Brain pericyte (primary cell): ENCODE results near the gene UPK3B.
"Not testable (repeated sequence)": the region's sequence is repeated elsewhere in the genome, so short reads cannot be mapped to it uniquely, and the experiment has no call there.

ENCODE experiments used
- DNase-seq: peaks from one replicate; pipeline ENCODE4 v3.0.0-alpha.2; 2012; ENCODE audit warnings: low read depth, low spot score

UPK3B gene

DNA sequence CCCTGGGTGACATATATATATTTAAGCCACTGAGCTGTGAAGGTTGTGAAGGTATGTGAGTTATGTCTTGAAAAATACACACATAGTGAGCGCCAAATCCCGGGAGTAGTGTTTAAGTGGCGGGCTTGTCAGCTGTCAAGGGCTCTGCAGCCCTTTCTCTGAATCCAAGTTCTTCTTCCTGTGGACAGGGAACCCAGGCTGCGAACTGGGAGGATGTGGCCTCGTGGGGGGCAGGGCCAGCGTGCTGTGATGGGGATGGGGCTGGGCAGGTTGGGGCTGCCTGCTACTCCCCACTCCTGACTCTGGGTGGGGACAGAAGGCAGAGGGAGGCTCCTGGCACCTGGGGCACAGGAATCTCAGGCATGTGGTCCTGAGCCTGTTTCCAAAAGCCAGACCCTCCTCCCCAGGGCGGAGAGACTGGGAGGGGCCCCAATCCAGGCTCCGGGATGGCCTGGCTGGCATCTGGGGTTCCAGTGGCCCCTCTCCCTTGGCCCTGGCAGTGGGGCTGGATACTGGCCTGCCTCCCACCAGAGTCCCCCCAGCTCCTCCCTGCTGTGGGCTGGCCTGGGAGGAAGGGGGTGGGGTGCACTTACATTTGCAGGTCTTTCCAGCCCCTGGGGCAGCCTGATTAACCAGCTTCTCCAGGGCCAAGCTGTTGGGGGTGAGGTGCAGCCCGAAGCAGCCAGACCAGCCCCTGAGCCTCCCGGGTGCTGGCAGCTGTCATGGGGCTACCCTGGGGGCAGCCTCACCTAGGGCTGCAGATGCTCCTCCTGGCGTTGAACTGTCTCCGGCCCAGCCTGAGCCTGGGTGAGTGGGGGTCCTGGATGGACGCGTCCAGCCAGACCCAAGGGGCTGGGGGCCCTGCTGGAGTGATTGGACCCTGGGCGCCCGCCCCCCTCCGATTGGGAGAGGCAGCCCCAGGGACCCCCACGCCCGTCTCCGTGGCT, at the start of gene UPK3B:
UPK3B (plus strand) TSS at position 622 of the 947 bp plus-strand sequence; CDS start at position 723, 101 bp downstream.
- no peak for DNase-seq

DNA sequence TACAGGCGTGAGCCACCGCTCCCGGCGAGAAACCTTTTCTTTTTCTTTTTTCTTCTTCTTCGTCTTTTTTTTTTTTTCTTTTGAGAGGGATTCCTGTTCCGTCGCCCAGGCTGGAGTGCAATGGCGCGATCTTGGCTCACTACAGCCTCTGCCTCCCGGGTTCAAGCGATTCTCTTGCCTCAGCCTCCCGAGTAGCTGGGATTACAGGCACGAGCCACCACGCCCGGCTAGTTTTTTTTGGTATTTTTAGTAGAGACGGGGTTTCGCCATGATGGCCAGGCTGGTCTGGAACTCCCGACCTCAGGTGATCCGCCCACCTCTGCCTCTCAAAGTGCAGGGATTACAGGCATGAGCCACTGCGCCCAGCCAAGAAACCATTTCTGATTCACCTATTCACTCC, 49.6 kb upstream of the UPK3B start:
- not testable (repeated sequence) for DNase-seq

DNA sequence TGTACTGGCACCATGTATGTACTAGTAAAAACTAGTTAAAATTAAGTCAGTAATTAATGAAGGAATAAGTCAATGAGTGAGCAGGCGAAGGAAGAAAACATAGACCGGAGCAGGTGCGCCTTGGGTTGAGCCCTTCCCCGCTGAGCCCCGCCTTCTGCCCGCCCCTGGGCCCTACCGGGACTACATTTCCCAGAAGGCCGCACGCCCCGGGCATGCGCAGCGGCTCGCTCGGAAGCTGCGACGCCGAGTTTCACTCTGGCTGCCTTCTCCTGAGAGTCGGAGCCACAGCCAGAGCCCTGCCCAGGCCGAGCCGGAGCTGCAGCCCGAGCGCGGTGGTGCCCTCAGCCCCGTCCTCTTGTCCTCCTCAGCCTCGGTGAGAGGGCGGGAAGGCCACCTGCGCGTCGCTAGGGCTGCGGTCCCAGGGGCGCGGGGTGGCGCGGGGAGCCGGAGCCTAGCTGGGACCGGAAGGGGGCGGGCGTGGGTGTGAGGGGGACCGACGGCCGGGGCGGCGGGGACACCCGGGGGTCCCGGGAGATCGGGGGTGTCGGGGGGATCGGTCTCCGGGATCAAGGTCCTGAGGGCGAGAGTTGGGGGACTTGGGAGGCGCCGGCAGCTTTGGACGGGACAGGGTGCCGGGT, 48.8 kb upstream of the UPK3B start, which contains the start of gene DTX2:
DTX2 (plus strand) TSS at position 246 of the 638 bp plus-strand sequence. CDS start 18,801 bp downstream, outside the sequence.
- not testable (repeated sequence) for DNase-seq

DNA sequence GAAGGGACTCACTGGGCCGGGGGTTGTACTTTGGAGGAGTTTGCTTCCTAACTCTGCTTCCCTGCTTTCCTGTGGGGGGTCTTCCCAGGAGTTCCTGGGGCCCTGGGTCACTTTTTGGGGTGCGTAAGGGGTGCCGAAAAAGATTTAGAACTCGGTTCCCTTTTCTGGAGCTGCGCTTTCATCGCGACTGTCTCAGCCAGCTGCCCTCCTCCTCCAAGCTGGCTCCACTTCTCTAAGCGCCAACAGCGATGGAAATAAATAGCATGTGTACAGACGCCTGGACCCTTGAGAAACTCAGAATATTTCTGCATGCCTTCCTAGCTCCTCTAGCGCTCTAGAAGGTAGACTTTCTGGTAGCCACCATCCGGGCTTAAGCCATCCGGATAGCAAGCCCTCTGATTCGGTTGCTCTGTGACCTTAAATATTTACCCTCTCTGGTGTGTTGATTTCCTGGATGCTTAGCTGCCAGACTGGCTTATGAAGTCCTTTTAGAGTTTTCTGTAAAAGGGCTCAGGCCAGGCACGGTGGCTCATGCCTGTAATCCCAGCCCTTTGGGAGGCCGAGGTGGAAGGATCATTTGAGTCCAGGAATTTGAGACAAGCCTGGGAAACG, 48.0 kb upstream of the UPK3B start:
- not testable (repeated sequence) for DNase-seq

DNA sequence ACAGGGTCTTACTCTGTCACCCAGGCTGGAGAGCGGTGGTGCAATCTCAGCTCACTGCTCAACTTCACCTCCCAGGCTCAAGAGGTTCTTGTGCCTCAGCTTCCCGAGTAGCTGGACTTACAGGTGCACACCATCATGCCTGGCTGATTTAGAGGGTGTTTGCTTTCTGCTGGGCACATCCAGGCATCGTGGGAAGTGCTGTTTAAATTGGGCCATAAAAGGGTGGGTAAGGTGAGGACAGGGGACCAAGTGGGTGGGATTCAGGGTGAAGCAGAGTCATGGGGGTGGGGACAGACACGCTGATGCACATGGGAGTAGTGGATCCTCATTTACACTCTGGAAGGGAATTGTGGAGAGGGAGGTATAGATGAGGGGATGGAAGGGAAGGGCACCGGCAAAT, 45.4 kb upstream of the UPK3B start:
- DNase-seq = not testable (repeated sequence)

DNA sequence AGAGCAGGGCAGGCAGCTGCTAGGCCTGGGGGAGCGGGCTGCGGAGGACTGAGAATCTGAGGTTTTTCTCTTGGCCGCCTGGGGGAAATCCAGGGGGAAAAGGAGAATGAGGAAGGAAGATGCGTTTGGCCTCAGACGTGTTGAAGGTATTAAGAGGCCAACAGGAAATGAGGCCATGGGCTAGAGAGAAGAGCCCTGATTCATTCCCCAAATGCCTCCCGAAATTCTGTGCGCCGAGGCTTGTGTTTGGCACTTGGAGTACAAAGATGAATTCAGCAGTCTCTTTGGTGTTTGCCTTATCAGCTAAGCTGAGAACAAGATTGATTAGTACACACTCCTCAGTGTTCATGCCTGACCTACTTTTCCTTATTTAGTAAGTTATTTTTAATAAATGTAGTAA, 44.4 kb upstream of the UPK3B start:
- not testable (repeated sequence) for DNase-seq

DNA sequence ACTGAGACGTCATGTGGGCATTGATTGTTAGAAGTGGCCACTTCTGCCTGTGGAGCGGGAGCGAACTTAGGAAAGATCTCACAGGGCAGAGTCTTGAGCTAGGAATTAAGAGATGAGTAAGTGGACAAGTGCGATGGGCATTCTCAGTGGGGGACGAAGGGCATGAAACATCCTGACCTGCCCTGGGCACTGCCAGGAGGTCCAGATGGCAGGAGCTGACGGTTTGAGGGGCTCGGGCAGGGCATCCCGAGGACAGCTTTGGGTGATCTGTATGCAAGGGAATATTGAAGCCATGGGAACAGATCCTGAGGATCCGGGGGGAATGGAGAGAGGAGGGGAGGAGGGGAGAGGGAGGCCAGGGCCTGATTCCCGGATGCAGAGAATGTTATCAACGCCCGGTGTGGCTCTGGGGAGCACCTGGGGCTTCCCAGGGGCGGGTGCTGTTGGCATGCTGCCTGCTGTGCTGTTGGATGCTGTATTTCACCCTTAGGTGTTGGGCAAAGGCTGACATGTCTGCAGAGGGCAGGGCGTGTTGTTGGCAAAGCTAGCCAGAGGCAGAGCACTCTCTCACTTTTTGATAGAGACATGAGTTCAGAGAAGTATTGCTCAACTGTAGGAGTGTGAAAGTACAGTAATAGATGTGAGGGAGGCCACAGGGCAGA, 42.5 kb upstream of the UPK3B start:
- not testable (repeated sequence) for DNase-seq

DNA sequence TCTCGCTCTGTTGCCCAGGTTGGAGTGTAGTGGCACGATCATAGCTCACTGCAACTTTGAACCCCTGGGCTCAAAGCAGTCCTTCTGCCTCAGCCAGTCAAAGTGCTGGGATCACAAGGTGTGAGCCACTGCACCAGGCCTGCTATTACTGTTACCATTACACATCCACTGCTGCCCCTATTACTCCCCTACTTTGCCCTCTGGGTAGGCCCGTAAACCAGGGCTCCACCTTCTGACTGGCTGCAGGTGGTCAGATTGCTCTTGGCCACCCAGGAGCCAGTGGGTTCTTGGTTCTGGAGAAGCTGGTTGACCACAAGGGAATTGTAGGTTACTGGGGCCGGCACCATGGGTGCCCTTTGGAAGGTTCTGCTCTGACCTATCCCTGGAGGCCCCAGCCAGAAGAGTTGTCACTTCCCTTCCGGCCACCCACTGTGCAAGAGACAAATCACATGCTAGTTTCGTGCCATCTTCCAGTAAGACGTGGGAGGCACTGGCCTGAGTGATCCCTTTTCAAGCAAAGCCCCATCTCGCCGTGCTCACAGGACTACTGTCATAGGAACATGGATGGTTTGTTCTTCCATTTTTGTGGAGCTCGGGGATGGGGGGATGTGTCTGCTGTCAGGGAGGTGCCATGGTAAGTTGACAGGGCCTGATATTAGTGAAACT, 38.7 kb upstream of the UPK3B start:
- not testable (repeated sequence) for DNase-seq

DNA sequence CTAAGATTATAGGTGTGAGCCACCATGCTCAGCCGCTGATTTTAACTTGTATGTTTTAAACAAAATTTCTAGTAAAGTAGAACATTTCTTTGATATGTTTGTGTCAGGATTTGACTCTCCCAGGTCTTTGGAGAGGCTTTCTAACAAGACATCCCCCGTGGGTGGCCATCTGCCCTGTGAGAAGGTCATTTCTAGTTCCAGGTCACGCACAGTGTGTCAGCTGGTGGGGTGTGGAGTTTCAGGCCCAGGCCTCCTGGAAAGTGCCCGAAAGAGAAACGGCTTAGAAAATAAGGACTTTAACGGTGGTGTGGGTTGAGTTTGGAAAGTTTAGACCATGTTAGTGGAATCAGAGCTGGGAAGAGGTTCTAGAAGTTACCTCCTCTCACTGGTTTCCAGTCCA, 37.3 kb upstream of the UPK3B start:
- not testable (repeated sequence) for DNase-seq

DNA sequence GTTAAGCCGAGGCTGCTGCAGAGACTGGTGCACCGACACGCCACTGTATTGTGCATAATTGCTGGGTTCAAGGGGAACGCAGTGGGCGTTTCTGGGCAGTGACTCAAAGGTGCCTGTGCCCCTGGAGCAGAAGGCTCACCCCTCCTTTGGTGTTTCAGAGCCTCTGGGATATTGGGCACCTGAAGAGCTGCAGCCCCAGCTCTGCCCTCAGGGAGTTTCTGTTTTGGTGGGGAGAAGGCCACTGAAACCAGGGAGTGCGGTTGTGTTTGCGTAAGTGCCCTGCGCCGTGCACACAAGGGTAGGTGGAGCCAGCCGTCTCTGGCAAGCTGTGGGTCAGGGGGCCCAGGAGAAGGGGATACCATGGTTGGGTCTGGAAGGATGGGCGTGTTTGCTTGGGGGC, 34.1 kb upstream of the UPK3B start:
- DNase-seq = not testable (repeated sequence)

DNA sequence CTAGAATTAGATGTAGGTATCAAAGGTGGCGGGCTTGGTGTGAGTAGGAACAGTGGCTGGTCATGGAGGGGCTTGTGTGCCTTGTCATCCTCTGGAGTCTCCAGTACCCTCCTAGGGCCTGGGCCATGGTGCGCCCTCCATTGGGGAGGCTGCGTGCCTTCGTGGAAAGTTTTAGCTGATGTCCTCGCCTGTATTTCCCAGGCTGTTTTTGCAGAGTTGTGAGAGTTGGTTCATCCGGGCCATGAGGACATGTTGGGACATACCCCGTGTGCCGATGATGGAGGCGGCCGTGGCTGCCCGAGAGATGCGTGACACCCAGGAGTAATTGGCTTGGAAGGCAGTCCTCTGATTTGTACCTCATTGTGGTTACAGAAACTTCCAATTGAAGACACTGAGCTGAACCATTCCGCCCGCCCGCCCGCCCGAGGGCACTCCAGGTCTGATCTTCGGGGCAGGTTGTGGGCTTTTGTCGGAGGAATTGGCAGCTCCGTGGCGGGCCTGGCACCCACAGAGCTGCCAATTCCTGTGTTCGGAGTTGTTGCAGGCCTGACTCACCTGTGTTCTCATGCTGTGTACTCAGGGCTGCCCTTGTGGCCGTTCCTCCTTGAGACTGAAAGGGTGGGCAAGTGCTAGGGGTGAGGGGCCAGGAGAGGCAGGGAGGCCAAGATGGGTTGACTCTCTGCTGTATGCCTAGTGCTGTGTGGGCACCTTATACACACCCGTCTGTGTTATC, 33.4 kb upstream of the UPK3B start:
- DNase-seq = not testable (repeated sequence)

DNA sequence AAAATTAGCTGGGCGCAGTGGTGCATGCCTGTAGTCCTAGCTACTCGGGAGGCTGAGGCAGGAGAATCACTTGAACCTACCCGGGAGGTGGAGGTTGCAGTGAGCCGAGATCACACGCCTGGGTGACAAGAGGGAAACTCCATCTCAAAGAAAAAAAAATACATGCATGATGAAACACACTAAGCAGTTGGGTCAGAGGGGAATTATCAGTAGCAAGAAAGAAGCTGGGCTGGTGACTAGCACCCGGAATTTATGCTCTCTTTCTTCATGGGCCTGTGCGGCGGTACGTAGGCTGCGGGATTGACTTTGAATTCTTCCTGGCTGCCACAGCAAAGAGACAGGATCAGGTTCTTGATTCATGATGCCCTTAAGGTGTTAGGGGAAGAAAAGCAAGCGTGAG, 30.7 kb upstream of the UPK3B start:
- not testable (repeated sequence) for DNase-seq

DNA sequence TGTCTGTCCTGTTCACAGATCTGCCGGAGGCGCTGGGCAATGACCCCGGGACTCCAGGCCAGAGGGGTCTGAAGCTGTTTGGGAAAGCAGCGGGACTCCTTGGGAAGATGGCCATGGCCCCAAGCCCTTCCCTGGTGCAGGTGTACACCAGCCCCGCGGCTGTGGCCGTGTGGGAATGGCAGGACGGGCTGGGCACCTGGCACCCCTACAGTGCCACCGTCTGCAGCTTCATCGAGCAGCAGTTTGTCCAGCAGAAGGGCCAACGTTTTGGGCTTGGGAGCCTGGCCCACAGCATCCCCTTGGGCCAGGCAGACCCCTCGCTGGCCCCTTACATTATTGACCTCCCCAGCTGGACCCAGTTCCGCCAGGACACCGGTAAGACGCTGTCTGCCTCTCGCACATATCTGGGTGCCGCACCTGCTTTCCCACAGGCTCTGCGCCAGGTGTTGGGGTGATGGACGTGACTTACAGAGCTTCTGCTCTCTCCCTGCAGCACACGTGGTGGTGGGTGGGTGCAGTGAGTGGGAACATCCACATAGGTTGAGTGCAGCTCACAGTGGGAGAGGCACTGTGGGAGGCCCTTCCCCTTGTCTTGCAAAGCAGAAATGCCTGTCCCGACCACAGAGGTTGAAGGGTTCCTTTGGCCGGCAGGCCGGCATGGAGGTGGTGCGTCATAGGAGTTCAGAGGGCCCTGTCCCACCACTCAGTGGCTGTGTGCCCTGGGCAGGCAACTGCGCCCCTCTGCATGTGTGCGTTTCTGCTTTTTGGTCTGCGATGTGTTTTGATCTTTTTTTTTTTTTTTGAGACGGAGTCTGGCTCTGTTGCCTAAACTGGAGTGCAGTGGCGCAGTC, 29.7 kb upstream of the UPK3B start:
- not testable (repeated sequence) for DNase-seq

DNA sequence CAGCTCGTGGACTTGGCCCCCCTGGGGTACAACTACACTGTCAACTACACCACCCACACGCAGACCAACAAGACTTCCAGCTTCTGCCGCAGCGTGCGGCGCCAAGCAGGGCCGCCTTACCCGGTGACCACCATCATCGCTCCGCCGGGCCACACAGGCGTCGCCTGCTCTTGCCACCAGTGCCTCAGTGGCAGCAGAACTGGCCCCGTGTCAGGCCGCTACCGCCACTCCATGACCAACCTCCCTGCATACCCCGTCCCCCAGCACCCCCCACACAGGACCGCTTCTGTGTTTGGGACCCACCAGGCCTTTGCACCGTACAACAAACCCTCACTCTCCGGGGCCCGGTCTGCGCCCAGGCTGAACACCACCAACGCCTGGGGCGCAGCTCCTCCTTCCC, 27.7 kb upstream of the UPK3B start:
- not testable (repeated sequence) for DNase-seq

DNA sequence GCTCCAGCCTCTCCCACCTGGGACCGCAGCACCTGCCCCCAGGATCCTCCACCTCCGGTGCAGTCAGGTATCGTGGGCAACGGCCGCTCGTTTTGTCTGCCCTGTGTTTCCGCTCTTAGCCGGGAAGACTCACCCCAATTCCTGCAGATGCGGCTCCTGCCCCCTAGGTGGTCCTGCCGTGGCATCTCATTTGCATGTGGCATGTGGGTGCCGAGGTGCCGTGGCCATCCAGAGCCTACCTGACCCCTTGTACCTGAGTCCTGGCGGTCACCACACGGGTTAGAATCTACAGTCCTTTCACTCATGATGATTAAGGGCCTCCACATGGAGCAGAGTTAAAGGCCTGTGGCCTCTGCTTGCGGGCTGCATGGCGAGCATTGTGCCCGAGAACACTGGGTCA, 27.3 kb upstream of the UPK3B start:
- not testable (repeated sequence) for DNase-seq

DNA sequence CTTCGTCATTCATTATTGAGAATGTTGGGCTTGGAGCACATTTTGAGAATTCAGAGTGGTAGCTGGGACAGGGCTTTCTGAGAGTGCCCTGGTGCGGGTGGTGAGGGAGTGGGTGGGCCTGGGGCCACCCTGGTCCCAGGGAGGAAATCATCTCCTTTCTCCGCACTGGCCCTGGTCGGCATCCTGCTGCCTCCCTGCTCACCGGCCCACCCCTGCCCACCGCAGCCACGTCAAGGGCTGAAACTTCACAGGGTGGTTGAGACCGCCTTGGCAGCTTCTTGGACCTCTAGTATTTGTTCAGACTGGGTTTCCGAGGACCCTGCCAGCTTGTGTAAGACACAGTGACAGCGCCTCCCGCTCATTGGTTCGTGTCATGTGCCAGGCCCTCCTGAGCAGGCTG, 25.9 kb upstream of the UPK3B start:
- DNase-seq = not testable (repeated sequence)

DNA sequence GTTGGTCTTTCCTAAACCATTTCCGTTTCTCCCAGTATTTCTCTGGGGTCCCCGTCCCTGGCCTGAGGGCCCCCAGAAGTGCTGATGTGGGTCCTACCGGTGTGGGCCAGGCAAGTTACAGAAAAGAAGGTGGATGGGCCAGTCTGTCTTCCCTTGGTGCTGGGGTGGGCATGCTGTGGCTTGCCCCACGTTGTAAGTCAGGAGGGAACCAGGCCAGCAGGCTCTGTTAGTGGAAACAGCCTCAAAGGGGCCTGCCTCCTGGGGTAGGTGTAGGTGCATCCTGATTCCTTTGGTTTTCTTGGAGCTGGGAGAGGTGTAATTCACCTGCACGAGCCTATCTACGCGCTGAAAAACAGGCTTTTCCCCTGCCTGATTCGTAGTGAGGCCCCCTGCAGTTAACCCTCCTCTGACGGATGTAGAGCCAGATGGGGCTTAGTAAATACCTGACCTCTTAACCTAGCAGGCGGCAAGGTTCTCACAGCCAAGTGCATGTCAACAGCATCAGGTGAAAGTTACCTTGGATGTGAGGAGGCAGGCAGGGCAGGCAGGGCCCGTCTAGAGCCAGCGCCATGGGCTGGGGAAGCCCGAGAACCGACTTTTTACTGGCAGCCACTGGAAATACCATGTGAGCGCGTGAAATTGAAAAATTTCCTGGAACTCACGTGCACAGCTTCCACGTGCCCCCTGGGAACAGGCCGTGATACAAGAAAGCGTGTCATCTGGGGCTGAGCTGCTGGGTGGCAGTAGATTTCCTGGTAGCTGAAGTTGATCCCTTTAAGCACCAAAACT, 24.3 kb upstream of the UPK3B start:
- DNase-seq = not testable (repeated sequence)

DNA sequence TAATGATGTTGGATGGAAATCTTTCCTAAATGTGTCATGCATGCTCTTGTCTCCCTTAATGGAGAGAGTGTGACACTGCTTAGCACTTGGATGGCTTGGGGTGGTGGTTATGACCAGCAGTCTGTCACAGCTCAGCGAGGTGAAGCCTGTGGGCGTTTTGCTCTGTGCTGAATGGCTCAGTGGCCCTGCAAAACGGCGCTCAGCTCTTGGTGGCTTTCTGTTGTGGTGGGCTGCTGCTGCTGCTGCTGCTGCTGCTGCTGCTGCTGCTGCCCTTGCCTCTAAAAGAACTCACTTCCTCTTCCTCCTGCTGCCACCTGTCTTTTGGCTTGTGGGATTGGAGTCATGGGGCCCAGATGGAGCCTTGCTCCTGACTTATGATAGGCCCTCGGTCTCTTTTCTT, 23.7 kb upstream of the UPK3B start:
- not testable (repeated sequence) for DNase-seq

DNA sequence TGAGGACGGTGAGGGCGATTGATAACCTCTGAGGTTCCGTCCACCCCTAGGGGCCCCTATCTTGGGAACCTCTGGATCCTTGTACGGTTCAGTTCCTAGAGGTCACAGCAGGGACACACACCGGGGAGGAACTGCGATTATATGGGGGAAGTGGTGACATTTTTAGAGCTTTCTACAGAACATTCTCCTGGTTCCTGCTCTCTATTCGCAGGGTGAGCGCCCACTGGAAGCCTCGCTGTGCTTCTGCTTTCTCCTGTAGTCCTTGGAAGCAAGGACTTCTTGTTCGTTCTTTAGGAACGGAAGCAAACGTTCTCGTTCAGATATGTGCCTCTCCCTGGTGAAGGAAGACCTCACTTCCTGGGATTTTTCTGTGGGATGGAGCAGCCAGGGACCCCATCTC, 22.4 kb upstream of the UPK3B start:
- DNase-seq = not testable (repeated sequence)
